HG03521 (cell line): ENCODE results near the gene G6PC2.

Source experiments
- ATAC-seq: cut with Tn5 transposase; IDR thresholded peaks from one replicate; pipeline ENCODE4 v1.9.1; 2021; ENCODE audit warnings: mild to moderate bottlenecking, moderate library complexity; ENCODE audit not compliant: unreplicated experiment

G6PC2 gene

DNA sequence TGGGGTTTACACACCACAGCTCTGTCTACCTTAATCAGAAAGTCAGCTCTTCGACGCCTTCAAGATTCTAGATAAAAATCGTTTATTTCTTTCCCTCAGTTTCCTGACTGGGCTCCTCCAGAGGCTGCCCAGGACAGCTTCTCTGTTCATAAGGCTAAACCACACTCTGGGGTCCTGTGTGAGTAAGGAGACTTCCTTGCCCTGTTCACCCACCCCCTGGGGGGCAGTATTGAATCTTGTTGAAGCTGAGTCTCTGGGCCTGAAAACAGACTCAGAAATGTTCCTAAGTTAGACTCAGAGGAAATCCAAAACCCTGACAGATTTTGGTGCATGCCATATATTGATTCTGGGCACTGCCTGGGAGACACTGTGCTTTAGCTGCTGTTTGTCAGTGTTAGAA lies 43.0 kb downstream of the G6PC2 start:
- no peak for ATAC-seq

DNA sequence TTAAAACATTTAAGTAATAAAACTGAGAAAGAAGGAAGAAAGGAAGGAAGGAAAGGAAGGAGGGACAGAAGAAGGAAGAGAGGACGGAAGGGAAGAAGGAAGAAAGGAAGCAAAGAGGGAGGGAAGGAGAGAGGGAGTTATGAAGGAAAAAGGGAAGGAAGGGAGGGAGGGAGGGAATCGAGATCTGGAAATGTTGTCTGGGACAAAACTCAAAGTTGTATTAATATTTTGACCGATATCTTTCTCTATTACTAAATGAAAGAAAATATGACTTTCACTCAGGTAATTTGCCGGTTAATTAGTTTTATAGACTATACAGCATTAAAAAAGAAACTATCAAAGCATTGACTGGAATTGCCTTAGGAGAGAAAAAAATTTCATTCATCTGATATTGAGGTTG lies 44.4 kb downstream of the G6PC2 start:
- ATAC-seq = no peak

DNA sequence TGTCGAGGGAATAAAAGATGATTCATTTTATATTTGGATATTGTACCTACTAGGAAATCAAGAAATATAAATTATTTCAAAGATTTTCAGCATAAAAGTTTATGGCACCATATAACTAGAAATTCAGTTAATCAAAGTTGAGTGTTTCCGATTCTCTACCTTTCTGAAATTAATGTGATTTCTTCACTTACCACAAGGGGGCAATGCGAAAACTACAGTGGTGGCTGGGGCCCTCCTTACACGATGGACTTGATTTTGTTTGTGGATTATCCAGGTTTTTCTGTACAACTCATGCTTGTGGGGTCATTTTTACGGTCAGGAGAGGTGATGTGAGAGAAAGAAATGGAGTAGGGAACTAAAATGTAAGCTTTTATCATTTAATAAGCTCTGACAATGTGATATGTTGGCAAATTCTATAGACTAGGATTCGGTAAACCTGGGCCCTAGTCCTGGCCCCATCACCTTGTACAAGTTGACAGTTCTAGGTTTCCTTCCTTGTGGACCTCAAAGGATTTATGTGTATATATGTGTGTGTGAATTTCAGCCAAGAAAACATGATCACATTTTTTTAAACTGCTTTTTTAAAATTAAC lies 47.6 kb downstream of the G6PC2 start:
- ATAC-seq = no peak

DNA sequence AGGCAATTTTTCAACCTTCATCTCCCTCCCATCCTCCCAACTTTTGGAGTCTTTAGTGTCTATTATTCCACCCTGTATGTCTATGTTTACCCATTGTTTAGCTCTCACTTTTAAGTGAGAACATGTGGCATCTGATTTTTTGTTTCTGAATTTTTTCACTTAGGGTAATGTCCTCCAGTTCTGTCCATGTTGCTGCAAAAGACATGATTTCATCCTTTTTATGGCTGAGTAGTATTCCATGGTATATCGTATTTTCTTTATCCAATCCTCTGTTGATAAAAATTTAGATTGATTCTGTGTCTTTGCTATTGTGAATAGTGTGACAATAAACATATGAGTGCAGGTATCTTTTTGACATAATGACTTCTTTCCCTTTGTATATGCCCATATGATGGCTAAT lies 48.2 kb downstream of the G6PC2 start:
- no peak for ATAC-seq

DNA sequence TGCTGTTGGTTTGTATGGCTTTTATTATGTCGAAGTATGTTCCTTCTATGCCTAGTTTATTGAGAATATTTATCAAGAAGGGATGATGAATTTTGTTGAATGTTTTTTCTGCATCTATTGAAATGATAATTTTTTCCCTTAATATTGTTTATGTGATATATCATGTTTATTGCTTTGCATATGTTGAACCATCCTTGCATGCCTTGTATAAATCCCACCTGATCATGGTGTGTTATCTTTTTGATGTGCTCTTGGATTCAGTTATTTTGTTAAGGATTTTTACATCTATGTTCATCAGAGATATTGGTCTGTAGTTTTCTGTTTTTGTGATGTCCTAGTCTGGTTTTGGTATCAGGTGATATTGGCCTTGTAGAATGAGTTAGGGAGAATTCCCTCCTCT lies 50.8 kb downstream of the G6PC2 start:
- ATAC-seq = no peak

DNA sequence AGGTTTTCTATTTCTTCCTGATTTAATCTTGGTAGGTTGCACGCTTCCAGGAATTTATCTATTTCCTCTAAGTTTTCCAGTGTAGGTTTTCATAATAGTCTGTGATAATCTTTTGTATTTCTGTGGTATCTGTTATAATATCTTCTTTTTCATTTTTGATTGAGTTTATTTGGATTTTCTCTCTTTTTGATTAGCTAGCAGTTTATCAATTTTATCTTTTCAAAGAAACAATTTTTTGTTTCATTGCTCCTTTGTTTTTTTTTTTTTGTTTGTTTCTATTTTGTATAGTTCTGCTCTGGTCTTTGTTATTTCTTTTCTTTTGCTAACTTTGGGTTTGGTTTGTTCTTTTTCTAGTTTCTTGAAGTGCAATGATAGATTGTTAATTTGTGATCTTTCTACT lies 51.3 kb downstream of the G6PC2 start:
- ATAC-seq = no peak

DNA sequence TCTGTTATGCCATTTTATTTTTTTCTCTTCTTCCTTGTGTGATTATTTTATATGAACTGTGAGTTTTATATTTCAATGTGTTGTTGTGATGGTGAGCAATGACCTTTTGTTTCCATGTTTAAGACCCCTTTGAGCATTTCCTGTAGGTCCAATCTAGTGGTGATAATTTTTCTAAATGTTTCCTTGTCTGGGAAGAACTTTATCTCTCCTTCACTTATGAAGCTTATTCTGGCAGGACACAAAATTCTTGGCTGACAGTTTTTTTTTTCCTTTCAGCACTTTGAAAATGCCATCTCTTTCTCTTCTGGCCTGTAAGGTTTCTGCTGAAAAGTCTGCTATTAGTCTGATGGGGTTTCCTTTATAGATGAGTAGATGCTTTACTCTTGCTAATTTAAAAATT lies 53.2 kb downstream of the G6PC2 start:
- no peak for ATAC-seq

DNA sequence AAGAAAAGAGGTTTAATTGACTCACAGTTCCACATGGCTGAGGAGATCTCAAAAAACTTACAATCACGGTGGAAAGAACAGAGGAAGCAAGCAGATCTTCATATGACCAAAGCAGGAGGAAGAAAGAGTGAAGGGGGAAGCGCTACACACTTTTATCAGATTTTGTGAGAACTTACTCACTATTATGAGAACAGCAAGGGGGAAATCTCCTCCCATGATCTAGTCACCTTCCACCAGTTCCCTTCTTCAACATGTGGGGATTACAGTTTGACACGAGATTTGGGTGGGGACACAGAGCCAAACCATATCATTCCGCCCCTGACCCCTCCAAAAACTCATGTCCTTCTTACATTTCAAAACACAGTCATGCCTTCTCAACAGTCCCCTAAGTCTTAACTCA lies 54.2 kb downstream of the G6PC2 start:
- ATAC-seq = no peak

DNA sequence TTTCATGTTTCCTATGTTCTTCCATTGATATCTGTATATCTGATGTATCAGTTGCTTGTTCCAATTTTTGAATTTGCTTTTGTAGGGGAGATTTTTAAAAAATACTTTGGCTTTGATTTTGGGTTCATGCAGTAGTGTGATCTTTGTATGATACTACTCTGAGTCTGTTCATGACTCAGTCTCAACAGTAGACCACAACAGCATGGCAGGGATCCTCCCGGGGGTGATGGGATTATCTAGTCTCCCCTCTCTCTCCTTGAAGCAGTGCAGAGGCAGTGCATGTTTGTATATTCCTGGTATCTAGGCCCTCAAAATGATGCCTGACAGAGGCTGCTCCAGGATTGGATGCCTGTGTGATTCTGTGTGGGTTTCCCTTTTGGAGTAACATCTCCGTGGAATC lies 55.3 kb downstream of the G6PC2 start:
- ATAC-seq = no peak
